NCI-H345 (cell line): ENCODE results near the gene MED12L.
A peak's percentile ranks its signal among the peaks of the same experiment; 100 is the strongest.
"Not testable (repeated sequence)": the region's sequence is repeated elsewhere in the genome, so short reads cannot be mapped to it uniquely, and the experiment has no call there.

ENCODE experiments used
- DNase-seq: peaks from one replicate; lab custom pipeline; 2025; lab: John Stamatoyannopoulos, UW

MED12L gene

GRCh38 chr3:151085227-151085888 is at the start of gene MED12L:
Gene MED12L (plus strand): TSS chr3:151085664. CDS start chr3:151086927, 1,263 bp downstream.
- DNase-seq = peak; percentile 75

- no peak for DNase-seq
Observed at GRCh38 chr3:151037746-151038477, 47.6 kb upstream of the MED12L start.

- no peak for DNase-seq
Observed at GRCh38 chr3:151044706-151045105, 40.8 kb upstream of the MED12L start.

GRCh38 chr3:151047636-151048035 is 37.8 kb upstream of the MED12L start:
- no peak for DNase-seq

- DNase-seq = no peak
Observed at GRCh38 chr3:151051533-151051932, 33.9 kb upstream of the MED12L start.

GRCh38 chr3:151052346-151052745 is 33.1 kb upstream of the MED12L start:
- no peak for DNase-seq

- DNase-seq = no peak
Observed at GRCh38 chr3:151052756-151053155, 32.7 kb upstream of the MED12L start.

GRCh38 chr3:151058740-151059139 is 26.7 kb upstream of the MED12L start:
- no peak for DNase-seq

GRCh38 chr3:151062611-151063010 is 22.9 kb upstream of the MED12L start:
- no peak for DNase-seq

- DNase-seq = no peak
Observed at GRCh38 chr3:151067158-151067557, 18.3 kb upstream of the MED12L start.

- DNase-seq = not testable (repeated sequence)
Observed at GRCh38 chr3:151072842-151073241, 12.6 kb upstream of the MED12L start.

- no peak for DNase-seq
Observed at GRCh38 chr3:151074256-151074655, 11.2 kb upstream of the MED12L start.

- no peak for DNase-seq
Observed at GRCh38 chr3:151075869-151076562, 9.4 kb upstream of the MED12L start.

GRCh38 chr3:151076626-151077025 is 8.8 kb upstream of the MED12L start:
- no peak for DNase-seq

GRCh38 chr3:151081082-151081481 is 4.4 kb upstream of the MED12L start:
- DNase-seq = not testable (repeated sequence)

GRCh38 chr3:151082880-151083838 is 2.3 kb upstream of the MED12L start:
- no peak for DNase-seq

- no peak for DNase-seq
Observed at GRCh38 chr3:151084893-151085226, 604 bp upstream of the MED12L start.

GRCh38 chr3:151085889-151086483 is 522 bp downstream of the MED12L start:
- peak; percentile 32 for DNase-seq

GRCh38 chr3:151086484-151087456 is 1.3 kb downstream of the MED12L start:
- DNase-seq = peak; percentile 71

- DNase-seq = no peak
Observed at GRCh38 chr3:151087648-151088047, 2.2 kb downstream of the MED12L start.
